Astrocyte of the cerebellum (primary cell): Measurements from ENCODE around the gene MRPS17.

Source experiments
- DNase-seq: peaks from one replicate; pipeline ENCODE4 v3.0.0-alpha.2; 2011; ENCODE audit warnings: low read depth
- H3K4me3 ChIP-seq: 2 replicates; pipeline ENCODE4 v1.5.1; 2011; ENCODE audit warnings: mild to moderate bottlenecking, low read depth, low read length, moderate library complexity
- in situ Hi-C: cut with HindIII; loops from 2 replicates; pipeline ENCODE4 v1.10.0; 2017; ENCODE audit warnings: low sequenced_read_pairs
- TF ChIP-seq, protein P1 (sequence below): IDR thresholded peaks from 2 replicates; pipeline ENCODE4 v1.5.1; 2012; ENCODE audit warnings: low read length, low read depth, moderate library complexity, mild to moderate bottlenecking; ENCODE audit errors: missing control alignments

Gene MRPS17

DNA sequence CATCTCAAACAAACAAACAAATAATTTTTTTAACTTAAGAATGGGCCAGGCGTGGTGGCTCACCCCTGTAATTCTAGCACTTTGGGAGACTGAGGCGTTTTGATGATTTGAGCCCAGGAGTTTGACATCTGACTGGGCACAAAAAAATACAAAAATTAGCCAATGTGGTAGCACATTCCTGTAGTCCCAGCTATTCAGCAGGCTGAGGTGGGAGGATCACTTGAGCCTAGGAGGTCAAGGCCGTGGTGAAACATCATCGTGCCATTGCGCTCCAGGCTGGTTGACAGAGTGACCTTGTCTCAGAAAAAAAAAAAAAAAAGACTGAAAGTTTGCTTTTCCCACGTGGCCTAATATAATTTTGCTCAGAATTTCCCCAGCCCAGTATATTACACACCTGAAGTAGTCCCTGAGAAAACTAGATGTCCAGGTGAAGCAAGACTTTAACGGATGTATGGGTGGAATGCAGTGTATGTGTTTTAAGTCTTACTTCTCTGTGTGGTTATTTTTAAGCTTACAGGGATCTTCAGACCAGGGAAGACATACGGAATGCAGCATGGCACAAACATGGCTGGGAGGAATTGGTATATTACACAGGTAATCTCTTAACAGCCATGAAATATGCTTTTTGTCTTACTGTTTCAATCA lies 45.3 kb downstream of the MRPS17 start:
- no peak for DNase-seq
- TF ChIP-seq, protein P1, sequence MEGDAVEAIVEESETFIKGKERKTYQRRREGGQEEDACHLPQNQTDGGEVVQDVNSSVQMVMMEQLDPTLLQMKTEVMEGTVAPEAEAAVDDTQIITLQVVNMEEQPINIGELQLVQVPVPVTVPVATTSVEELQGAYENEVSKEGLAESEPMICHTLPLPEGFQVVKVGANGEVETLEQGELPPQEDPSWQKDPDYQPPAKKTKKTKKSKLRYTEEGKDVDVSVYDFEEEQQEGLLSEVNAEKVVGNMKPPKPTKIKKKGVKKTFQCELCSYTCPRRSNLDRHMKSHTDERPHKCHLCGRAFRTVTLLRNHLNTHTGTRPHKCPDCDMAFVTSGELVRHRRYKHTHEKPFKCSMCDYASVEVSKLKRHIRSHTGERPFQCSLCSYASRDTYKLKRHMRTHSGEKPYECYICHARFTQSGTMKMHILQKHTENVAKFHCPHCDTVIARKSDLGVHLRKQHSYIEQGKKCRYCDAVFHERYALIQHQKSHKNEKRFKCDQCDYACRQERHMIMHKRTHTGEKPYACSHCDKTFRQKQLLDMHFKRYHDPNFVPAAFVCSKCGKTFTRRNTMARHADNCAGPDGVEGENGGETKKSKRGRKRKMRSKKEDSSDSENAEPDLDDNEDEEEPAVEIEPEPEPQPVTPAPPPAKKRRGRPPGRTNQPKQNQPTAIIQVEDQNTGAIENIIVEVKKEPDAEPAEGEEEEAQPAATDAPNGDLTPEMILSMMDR, result no peak
- in situ Hi-C loops, result no loop called here
- H3K4me3 ChIP-seq, result no peak overlapping the region

DNA sequence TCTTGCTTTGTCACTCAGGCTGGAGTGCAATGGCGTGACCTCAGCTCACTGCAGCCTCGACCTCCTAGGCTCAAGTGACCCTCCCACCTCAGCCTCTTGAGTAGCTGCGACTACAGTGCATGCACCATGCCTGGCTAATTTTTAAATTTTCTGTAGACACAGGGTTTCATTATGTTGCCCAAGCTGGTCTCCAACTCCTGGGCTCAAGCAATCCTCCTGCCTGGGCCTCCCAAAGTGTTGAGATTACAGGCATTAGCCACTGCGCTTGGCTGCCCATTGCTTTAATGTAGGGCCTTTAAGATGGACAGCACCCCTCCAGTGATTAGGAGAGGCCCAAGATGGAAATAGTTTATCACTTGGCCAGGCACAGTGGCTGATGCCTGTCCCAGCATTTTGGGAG lies 52.1 kb downstream of the MRPS17 start:
- DNase-seq, result no peak
- in situ Hi-C loops, result no loop called here
- TF ChIP-seq, protein P1, result no peak
- H3K4me3 ChIP-seq, result no peak overlapping the region
